Frontal cortex (tissue), 4 donors: ENCODE results near the gene NOS2. TPM values are rescaled to one million over a fixed set of nuclear protein-coding genes. Genes with fewer than 3 reads are reported as not detected.
"Not testable (repeated sequence)": the region's sequence is repeated elsewhere in the genome, so short reads cannot be mapped to it uniquely, and the experiment has no call there.

Experiments
- DNase-seq, 2 donors: peaks; one replicate each; pipeline ENCODE4 v3.0.0; 2012; ENCODE audit warnings: low spot score in 2 of 2
- FAIRE-seq: peaks from 2 replicates; lab custom pipeline; 2012; peaks lifted over from hg19 to GRCh38; lab: Jason Lieb, UNC
- total RNA-seq: library from RNA; depleted of rRNA; stranded (reverse); fragments of >200 nt; gene quantifications from one replicate; pipeline ENCODE4 v1.2.3, GENCODE V29; 2014
- donor health status: control.
- donor health status: control.
- donor health status: control.

Gene NOS2
- total RNA-seq, 1 donor from 2014 or later: 1.2 TPM

DNA sequence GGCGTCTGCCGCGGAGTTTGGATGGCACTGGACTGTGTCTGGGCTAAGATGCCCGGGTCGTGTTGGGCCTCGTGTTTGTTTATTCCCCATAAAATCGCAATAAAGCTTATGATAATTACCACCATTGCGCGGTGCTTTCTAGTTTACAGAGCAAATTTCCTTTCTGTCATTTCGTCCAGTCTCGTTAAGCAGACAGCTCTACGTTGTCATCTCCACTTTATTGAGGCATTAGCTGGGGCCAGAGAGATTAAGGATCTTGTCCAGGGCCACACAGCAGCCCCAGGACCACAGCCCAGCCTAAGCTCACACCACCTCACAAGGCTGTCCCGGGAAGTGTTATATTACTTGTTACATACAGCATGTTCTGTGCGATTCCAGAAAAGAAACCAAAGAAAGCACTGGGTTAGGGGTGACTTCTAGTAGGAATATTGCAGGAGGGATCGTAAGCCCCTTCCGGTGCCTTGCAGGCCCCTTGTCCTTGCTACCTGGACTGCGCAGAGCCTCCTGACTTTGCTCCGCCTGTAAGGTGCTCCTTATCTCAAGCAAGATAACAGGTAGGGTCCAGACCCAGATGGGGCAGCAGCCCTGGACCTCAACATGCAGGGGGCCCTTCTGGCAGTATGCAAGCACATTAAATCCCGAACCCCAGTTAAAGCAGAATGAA lies 6.3 kb downstream of the NOS2 start:
- FAIRE-seq: no peak
- no peak for DNase-seq

DNA sequence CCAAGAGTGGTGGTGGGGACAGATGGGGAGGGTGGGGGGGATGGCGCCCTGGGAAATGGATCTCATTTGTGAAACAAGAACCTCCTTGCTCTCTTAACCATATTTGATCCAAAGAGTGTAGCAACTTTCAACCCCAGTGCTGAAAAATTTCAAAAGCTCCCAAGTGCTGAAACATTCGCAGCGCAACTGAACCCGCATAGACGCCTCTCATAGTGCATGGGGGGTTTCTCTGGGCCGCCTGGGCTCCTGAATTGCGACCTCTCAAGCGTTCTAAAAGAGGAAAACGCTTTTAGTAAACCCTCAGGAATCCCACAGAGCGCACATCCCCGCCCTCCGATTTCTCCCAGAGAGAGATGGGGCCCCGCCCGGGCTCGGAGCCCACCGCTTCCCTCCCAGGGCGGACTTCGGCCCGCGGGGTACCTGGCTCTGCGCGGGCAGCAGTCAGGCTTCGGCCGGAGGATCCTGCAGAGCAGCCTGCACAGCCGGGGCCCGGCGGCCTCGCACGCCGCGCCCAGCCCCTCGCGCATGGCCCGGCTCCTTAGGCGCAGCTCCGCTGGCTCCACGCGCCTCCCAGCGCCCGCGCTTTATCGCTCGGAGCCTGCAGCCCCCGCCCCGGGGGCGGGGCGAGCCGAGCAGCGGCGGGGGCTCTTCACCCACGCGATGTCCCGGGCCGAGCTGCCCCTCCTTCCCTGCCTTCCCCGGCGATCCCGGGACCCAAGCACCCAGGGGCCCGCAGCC lies 7.0 kb downstream of the NOS2 start:
- peak; percentile 58 to 81 for DNase-seq

DNA sequence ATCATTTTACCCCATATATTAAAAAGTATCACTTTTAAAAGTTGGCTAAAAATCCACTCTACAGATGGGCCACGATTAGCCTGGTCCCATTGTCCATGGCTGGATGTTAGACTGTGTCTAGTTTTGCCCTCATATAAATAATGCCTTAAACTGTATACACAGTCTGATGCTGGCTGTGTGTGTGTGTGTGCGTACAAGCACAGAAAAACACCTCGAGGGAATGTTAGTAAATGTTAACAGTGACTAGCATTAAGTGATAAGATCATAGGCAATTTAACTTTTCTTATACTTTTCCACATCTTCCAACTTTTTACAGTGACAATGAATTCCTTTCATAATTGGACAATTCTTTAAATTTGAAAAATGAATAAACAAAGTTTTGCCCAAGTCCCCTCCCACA lies 8.2 kb downstream of the NOS2 start:
- DNase-seq: no peak
- FAIRE-seq: no peak

More for the DNA sequence above, 7.0 kb downstream of the NOS2 start:
- no peak for FAIRE-seq

DNA sequence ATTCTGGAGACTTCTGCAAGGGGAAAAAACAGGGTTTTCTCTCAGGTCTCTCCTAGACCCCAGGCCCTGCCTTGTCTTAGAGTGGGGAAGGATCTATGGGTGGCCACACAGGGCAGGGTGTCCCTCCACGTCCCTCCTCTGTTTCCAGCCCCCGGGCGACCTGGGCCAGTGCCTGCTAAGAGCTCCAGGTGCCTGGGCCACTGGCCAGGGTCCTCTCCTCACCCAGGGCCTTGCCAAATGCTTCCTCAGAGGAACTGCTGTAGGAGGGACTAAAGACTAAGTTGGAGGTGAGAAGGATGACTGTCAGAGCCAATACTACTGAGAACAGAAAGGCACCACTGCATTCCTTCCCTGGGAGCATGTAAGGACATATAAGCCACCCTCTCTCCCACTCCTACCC lies 11.4 kb downstream of the NOS2 start:
- DNase-seq: no peak
- FAIRE-seq: no peak

DNA sequence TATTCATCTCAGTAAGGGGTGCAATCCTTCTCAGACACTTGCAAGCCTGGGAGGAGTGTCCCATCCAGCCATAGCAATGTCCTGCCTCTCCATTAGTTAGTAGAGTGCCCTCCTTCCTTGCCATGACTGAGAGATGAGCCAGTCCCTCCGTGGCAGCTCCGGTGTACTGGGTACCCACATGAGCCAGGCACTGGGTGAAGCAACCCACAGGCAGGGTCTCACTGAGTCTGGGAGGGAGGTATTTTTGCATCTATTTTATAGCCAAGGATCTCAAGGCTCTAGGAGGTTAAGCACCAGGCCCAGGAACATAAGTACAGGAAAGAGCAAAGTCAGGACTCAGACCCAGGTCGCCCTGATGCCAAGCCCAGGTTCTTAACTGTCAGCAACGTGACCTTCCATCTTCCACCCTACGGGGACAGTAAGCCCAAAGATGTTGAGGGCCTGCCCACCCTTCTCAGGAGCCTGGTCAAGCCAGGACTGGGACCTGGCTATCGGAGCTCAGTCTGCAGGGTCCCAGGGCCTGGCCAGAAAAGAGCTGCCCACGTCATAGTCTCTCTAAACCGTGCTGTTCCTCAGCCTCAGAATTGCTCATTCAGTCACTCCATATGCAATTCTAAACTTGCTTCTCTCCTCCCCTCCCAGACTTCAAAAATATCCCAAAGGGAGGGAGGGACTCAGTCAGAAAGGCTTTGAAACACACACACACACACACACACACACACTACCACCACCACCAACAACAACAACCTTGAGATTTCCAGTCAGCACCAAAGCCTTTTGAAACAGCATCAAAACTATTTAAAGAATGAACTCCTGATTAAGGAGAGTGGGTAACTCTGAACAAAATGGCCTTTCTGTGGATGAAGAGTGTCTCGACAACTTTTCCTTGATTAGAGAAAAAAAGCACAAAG lies 16.6 kb downstream of the NOS2 start:
- DNase-seq: no peak
- no peak for FAIRE-seq

DNA sequence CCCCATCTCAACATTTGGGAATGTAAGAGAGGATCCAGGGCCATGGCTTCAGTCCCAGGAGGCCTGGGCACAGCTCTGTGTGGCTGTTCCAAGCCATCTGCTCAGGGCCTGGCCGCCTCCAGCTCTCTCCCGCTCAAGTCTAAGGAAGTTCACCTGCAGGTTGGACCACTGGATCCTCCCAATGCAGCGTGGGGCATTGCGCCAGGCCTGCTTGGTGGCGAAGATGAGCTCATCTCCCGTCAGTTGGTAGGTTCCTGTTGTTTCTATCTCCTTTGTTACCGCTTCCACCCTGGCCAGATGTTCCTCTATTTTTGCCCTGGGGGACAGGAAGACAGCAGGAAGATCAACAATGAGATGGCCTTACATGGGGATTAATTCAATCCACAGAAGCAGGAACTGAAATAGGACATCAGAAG lies 17.5 kb downstream of the NOS2 start:
- FAIRE-seq: no peak
- DNase-seq: no peak

DNA sequence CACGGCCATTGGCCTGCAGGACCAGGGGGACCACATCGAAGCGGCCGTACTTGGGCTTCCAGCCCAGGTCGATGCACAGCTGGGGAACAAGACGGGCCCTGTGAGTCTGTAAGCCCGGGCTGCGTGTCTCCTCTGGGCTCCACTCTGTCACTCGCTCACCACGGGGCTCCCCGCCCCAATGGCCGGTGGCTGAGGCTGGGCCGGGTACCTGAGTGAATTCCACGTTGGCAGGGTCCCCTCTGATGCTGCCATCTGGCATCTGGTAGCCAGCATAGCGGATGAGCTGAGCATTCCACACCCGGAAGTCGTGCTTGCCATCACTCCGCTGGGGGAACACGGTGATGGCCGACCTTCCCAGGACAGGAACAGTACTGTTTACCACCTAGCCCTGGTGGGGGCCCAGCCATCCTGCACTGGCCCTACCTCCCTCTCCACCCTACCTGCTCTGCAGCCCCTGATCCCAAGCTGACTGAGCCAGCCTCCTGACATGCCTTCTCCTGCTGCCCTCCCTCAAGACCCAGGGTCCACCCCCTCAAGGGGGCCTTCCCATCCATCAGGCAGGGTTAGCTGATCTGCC lies 19.4 kb downstream of the NOS2 start:
- FAIRE-seq (no peak), DNase-seq (no peak)

DNA sequence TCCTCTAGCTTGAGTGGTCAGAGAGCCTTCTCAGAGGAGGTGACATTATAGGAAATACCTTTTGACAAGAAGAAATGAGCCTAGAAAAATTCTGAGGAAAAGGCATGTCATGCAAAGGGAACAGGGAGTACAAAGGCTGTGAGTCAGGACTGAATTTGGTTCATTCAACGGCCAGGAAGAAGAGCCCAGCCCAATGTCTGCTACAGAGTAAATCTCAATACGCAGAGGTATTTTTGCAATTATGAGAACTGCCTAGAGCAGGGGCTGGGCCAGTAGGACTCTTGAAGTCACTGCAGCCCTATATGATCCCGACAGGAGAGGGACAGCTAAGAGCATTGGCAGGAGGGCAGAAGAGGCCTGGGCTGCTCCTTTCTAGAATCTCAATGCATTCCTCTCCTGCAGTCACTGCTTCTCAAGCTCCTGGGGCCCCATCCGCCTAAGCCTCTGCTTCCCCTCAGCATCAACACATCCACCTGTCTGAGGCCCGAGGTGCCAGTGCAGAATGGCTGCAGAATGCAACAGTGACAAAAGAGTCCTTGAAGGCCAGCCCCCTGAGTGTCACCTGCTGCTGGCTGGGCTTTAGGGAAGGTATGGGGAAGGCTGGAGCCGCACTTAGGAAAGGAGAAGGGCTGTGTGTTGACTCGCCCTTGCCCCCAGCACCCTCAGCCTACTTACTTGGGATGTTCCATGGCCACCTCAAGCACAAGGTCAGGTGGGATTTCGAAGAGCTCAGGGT lies 20.1 kb downstream of the NOS2 start:
- no peak for FAIRE-seq
- DNase-seq: no peak

DNA sequence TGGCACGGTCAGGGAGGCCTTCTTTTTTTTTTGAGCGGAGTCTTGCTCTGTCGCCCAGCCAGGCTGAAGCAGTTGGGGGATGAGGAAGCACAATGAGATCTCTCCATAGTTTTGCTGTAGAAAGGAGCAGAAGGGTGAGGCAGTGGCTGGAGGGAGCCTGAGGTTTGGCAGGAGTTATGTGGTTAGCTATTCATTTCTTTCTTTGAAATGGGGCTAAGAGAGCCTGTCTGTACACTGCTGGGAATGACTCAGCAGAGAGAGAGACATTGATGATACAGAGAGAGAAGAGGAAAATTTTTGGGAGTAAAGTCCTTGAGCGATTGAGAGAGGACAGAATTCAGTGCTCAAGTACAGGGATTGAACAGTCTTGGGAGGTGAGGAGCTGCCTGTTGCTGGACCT lies 22.1 kb downstream of the NOS2 start:
- no peak for DNase-seq
- no peak for FAIRE-seq

DNA sequence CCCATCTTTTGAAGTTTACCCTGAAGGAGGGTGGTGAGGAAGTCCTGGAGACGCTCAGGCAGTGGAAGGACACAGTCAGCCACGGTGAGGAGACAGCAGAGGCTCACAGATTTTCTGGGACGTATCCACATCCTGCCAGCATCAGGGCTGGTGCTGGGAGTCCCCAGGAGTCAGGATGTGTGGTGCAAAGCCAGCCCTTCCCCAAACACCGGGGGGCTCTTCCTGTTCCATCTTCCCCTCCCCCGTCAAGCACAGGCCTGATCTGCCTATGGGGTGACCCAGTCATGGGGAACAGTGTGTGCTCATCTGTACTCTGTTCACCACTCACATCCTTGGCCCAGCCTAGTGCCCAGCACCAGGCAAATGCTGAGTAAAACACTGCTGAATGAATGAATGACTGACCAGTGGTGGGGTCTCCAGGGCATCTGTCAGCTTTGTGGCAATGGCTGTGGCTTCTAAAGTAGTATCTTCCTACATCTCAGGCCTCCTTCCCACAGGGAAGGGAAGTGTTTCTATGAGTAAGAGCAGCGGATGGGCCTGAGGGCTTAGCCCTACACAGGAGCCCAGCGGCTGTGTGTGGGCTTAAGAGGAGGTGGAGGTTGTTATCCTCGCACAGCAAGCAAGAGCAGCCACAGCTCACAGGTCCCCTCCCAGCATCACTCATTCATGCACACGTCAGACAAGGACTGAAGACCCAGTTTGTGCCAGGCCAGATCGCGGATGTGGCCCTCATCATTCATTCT lies 23.3 kb downstream of the NOS2 start:
- no peak for FAIRE-seq
- no peak for DNase-seq

DNA sequence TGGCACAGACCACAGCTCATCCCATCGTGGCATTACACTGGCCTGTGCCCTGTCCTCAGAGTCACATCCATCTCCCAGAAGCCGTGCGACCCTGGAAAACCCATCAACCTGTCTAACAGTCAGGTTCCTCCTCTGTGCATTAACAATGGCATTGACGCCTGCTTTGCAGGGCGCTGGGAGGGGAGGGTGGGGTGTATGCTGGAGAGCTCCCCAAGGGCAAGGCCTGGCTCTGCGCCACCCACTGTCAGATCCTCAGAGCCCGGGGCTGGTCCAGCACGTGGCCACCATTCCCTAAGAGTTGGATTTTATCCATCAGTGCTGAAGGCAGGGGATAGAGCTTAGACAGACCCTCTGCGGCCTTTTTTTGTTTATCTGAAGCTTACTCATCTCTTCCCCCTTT lies 28.7 kb downstream of the NOS2 start:
- no peak for DNase-seq
- no peak for FAIRE-seq

DNA sequence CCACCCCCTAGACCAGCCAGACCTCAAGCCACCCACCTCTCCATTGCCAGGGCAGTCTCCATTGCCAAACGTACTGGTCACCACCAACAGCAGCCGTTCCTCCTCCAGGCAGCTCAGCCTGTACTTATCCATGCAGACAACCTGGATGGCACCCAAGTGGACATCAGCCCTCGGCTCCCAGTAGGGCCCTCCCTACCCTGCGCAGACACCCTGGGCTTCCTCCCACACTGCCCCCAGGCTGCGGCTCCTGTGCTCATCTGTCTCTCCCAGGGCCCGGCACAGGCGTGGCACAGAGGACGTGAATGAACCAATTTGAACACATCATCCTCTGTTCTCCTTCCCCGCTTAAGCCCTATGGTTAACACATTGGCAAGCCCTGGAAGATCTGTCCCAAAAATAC lies 29.5 kb downstream of the NOS2 start:
- DNase-seq: no peak
- FAIRE-seq: no peak

DNA sequence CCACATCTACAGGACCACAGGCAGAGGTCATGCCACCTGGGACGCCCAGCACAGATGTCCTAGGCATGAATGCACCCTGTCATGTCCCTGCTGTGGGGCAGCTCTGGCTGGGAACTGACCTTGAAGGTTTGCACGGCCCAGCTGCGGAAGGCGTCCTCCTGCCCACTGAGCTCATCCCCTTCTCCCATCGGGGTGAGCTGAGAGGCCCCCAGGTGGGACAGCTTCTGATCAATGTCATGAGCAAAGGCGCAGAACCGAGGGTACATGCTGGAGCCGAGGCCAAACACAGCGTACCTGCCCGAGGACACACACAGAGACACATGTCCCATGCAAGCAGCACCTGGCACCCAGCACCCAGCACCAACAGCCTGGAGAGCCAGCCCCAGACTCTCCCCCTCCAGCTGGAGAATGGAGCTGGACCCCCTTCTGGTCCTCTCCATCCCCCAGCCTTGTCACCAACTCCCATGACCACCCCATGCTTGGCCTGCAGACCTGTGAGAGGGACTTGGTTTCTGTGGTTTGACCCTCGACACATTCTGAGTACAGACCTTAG lies 31.4 kb downstream of the NOS2 start:
- FAIRE-seq (no peak), DNase-seq (no peak)

DNA sequence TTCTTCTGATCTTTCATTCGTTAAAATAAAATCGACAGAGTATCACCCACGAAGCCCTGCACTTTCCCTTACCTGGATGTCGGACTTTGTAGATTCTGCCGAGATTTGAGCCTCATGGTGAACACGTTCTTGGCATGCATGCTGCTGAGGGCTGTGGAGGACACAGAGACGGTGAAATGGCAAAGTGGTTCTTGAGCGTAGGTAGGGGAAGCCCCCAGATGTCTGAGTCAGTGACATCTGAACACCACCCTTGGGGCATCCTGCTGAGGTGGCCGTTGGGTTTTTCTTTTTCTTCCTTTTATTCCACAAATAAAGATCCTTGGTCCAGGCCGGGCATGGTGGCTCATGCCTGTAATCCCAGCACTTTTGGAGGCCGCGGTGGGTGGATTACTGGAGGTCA lies 33.9 kb downstream of the NOS2 start:
- DNase-seq: no peak
- FAIRE-seq: no peak

DNA sequence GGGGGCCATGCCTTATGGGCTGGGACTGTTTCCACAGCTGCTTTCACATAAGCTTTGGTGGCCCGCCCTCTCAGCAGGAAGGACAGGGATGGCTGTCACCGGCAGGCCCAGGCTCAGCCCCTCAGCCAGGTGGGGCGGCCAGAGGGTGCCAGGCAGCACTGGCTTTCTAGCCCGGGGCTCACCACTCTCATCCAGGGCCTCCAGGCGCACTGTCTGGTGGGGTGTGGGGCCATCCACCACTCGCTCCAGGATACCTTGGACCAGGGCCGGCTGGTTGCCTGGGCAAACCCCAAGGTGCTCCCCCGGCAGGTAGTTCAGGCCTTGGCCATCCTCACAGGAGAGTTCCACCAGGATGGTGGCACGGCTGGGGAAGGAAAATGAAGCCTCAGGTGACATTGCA lies 35.0 kb downstream of the NOS2 start:
- FAIRE-seq (no peak), DNase-seq (no peak)

DNA sequence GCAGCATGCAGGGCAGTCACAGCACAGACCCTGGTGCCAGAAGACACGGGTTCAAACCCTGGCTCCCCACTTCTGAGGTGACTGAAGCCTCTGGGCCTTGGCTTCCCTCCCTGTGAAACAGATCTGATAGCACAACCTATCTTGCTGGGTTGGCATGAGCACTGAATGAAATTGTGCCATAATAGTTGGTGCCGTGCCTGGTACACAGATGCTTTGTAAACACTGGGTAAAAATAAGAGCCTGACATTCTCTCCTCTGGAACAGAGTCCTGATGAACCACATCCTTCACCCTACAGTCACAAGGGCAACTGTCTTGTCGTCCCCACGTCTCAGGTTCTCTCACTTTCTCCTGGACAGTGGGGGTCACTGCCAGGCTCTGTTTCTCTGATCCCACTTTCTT lies 35.7 kb downstream of the NOS2 start:
- FAIRE-seq (no peak), DNase-seq (no peak)

DNA sequence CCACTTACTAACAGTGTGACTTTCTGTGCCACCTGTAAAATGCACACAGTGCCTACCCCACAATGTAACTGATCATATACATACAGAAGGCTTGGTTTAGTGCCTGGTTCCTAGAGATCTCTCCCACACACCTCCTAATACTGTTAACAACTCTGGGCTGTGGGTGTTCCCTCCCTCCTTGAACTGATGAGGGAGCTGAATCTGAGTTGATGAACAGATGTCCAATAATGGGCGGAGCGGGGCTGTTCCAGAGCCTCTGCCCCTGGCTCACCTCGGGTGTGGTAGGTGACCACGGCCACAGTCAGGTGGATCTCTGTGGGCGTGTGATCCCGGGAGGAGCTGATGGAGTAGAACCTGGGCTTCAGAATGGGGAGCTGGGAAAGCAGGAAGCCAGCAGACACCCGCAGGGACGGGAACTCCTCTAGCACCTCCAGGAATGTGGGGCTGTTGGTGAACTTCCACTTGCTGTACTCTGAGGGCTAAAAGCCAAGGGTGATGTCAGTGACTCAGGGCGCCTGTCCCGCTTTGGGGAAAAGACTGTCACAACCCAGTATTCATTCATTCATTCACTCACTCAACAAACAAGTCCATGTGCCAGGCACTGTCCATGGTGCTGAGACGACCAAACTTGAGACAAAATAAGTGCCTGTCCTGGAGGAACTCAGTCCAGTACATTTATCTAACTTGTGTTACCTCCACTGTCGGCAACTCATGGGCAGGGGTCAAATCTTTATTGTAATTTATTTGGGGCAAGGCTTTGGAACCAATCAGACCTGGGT lies 37.6 kb downstream of the NOS2 start:
- FAIRE-seq: no peak

DNA sequence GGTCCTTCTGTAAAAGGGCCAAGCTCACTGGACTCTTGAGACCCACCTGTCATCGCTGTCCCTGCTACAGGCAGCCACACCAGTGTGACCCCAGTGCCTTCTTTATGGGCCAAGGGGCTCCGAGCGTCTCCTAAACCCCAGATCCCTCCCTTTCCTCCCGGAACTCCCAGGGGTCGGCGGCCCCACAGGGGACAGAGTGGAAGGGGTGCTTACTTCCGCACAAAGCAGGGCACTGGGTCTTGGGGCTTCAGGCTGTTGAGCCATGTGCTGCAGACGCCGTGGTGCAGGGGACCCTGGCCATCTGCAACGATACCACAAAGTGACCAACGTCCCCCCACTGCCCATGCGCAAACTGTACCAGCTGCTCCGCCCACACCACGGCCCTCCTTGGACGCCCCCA lies 39.4 kb downstream of the NOS2 start:
- not testable (repeated sequence) for FAIRE-seq, DNase-seq

More for the DNA sequence above, 37.6 kb downstream of the NOS2 start:
- DNase-seq: no peak
